HG02870 (cell line): ENCODE results near the gene GNB1L.

Source experiments
- ATAC-seq: cut with Tn5 transposase; IDR thresholded peaks from one replicate; pipeline ENCODE4 v1.9.1; 2021; ENCODE audit warnings: mild to moderate bottlenecking, moderate library complexity; ENCODE audit not compliant: unreplicated experiment

GNB1L gene

GRCh38 chr22:19755145-19755710 is 99.4 kb downstream of the GNB1L start:
- ATAC-seq: no peak

- ATAC-seq: no peak
Observed at GRCh38 chr22:19754701-19755144, 100.0 kb downstream of the GNB1L start.

GRCh38 chr22:19753996-19754700 is 100.5 kb downstream of the GNB1L start:
- ATAC-seq: no peak

- ATAC-seq: no peak
Observed at GRCh38 chr22:19753090-19753842, 101.4 kb downstream of the GNB1L start.

GRCh38 chr22:19751497-19752245 is 103.0 kb downstream of the GNB1L start:
- no peak for ATAC-seq

- no peak for ATAC-seq
Observed at GRCh38 chr22:19750507-19751490, 103.9 kb downstream of the GNB1L start.

- ATAC-seq: no peak
Observed at GRCh38 chr22:19749876-19750275, 104.8 kb downstream of the GNB1L start.

- ATAC-seq: no peak
Observed at GRCh38 chr22:19748991-19749664, 105.5 kb downstream of the GNB1L start.

GRCh38 chr22:19748139-19748538 is 106.5 kb downstream of the GNB1L start:
- no peak for ATAC-seq

- no peak for ATAC-seq
Observed at GRCh38 chr22:19747551-19747950, 107.1 kb downstream of the GNB1L start.

- no peak for ATAC-seq
Observed at GRCh38 chr22:19746726-19747125, 107.9 kb downstream of the GNB1L start.

GRCh38 chr22:19745155-19746101 is 109.2 kb downstream of the GNB1L start:
- no peak for ATAC-seq

GRCh38 chr22:19744350-19745006 is 110.2 kb downstream of the GNB1L start:
- no peak for ATAC-seq

- ATAC-seq: no peak
Observed at GRCh38 chr22:19743651-19744050, 111.0 kb downstream of the GNB1L start.

GRCh38 chr22:19743081-19743480 is 111.6 kb downstream of the GNB1L start:
- ATAC-seq: no peak

- ATAC-seq: no peak
Observed at GRCh38 chr22:19742160-19743066, 112.3 kb downstream of the GNB1L start.

GRCh38 chr22:19741053-19741452 is 113.6 kb downstream of the GNB1L start:
- ATAC-seq: no peak
